GM21619 (cell line): ENCODE results near the gene PDE1C.

Experiments
- ATAC-seq: cut with Tn5 transposase; IDR thresholded peaks from one replicate; pipeline ENCODE4 v1.9.1; 2021; ENCODE audit not compliant: unreplicated experiment

PDE1C gene

DNA sequence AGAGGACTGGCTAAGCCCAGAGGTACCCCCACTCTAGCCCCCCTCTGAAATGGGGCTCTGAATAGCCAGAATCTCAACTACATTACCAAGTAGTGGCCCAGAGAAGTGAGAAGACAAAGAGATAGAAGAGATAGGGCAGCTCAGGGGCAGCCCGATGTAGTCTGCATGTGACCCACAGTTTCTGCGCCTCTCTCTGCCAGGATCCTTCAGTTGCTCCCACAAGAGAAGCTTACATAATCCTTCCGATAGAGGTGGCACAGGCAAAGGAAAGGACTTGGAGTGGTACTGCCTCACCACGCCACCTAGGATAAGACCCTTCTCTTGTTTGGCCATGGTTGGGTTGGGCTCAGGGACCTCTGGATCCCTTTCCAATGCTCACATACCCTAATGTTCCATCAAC is 5.4 kb upstream of the PDE1C start:
- no peak for ATAC-seq

GRCh38 chr7:32074787-32075585 is 4.8 kb upstream of the PDE1C start:
- ATAC-seq, result no peak

DNA sequence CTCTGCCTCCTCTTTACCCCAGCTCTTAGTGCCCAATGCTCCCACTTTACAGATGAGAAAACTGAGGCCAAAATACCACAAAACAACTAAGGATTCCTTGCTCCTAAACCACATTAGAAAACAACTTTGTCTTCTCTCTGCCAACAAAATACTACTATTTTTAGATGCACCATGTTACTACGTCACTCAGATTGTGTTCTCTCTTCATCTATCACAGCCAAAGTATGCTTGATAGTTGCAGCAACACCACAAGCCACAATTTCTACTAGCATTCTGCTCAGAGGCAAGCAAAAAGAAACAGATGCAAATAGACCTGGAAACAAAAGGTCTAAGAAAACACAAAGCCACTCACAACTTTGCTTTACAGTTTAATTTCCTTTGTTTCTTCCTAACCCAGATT is 3.3 kb upstream of the PDE1C start:
- ATAC-seq, result no peak

DNA sequence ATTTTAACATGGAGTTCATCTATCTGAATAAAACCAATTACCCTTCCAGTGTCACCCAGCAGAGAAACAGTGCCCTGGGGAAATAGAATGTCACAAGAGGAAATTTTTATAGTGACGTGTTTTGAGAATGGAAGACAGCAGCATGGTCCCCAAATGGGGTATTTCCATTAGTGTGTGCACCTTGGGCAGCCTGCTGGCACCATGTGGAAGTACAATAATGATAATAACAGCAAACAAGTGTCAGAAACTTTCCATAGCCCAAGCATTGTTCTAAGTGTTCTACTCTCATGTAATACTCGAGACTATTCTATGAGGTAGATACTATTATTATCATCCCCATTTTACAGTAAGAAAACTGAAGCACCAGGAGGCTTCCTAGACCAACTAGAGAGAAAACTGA is 2.2 kb upstream of the PDE1C start:
- ATAC-seq, result no peak

DNA sequence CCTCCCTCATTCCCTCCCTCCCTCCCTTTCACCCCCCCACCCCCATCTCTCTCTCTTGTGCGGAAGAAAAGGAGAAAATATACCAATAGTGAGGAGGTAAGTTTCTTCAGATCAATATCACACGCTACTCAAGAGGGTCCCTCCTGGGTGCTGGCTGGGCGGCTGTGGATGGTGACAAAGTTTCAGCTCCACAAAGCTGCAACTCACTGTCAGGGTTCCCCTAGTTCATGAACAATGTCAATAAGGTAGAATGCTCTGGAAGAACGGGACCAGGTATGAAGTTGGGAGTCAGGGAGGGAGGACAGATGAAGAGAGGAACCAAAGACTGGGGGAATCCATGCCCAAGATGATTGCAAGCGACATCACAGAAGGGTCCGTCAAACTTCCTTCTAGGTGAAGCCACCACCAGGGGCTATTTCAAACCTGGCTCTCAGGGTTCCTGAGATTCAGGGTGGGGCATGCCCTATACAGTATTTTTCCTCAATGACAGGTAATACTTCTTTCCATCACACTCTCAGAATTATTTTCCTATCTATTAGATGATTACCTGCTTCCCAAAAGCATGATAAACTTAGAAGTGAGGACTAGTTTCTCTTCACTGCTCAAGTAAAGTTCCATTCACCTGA is 1.4 kb upstream of the PDE1C start:
- no peak for ATAC-seq

DNA sequence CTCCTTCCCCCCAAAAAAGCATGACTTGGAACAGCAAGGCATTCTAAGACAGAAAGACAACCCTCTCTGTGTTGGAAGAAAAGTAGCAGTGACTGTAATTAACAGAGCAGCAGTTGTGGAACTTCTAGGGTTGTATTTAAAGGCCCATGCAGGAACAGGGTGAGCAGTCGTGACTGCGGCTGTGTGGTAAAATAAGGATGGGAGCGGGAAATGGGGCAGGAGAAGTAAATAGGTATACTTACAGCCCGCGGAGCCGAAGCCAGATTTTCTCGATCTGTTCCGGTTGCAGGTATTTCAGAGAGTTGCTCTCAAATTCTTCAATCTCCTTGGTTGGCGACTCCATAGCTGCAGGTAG is 179 bp downstream of the PDE1C start:
- ATAC-seq, result no peak

DNA sequence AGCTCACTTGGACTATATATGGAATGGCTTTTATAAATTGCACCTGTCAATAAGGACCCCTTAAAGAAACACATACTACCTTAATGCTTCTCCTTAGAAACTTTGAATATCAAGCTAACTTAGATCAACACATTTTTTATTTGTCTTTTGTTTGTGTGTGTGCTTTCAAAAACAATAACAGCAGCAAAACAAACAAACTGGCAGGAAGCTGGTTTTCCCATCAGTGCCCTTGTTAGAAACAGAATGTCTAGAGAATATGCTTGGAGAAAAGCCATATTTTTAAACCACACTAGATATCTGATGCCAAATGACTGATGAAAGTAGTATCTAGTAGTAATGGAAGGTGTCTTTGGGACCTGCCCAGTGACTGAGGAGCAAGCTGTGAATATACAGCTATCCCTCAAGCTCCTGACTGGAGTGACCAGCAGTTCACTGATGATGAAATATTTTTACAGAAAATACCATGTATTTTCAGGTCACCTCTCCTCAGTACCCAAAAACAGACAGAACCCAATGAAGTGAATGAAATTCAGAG is 1.0 kb downstream of the PDE1C start:
- ATAC-seq, result no peak

DNA sequence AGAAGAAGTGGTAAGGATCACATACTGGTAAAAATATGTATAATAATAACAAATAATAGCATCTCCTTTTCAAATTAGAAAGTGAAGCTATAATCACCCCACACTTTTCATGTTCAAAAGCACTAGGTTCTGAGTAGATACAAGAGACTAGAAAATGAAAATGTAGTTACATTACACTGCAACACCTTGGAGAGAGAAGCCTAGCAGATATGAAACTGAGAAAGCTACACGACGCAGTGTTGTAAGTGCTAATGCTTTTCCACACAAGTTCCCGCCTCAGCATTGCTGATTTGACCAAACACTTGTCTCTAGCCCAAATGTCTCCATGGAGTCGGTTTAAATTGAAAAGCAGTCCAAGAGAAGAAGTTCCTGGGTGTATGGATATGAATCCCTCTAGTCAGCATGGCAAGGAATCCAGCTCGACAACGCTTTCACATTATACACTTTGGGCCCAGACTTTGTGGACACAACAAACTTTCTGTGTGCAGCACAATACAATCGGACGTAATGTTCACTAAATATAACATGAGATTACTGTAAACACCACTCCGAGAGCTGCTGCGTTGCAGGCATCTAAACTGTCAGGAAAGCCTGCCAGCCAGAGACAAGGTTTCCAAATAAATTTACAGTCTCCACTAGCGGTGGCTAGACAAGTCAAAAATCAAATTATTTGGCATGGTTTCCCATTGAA is 1.7 kb downstream of the PDE1C start:
- ATAC-seq, result peak; percentile 64

DNA sequence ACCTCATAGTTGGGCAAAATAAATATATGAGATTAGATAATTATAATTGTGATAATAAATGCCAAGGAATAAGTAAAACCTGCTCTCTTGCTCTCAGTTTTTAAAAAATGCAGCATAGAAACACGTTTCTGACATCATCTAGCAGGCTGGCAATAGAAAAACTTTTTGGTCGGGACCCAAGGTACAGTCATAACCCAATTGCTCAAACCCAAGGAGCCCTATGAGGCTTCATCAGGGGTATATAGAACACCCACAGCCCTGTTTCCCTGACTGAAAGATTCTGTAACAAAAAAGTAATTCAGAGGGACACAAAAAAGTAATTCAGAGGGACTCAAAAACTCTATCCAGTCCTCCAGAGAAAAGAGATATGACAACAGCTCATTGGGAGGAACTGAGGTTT is 3.8 kb downstream of the PDE1C start:
- ATAC-seq, result no peak

DNA sequence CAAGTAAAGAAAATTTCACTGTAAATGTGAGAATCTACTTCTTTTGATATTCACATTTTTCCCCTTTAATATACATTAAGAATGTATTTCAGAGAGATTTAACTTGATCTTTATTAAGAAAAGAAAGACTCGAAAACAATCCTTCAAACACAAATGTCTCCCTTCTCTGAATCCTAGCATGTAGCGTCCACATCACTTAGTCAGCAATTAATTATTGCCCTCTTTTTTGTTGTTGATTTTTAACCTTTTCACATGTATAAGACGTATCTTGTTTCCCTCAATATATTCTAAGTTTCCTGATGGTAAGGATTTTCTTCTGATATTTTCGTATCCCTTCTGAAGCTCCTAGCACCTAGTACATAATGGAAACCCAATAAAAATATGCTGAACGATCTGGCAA is 6.6 kb downstream of the PDE1C start:
- no peak for ATAC-seq

DNA sequence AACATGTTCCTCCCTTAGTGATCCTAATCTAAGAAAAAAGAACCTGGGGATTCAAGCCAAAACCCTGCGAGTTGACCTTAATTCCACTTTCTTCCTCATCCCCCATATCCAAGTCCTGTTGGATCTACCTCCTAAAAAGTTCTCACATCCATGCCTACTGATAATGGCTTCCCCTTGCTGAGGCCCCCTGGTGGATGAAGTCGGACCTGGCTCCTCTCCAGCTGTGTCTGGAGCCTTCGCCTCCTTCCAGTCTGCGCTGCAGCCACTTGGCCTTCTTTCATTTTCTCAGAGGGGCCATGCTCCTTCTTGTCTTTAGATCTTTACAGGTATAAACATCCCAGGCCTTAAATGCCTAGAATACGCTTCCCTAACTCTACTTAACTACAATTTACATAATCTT is 8.1 kb downstream of the PDE1C start:
- no peak for ATAC-seq

- no peak for ATAC-seq
Observed at GRCh38 chr7:32061346-32061745, 8.9 kb downstream of the PDE1C start.

GRCh38 chr7:32059289-32060011 is 10.8 kb downstream of the PDE1C start:
- ATAC-seq, result no peak

DNA sequence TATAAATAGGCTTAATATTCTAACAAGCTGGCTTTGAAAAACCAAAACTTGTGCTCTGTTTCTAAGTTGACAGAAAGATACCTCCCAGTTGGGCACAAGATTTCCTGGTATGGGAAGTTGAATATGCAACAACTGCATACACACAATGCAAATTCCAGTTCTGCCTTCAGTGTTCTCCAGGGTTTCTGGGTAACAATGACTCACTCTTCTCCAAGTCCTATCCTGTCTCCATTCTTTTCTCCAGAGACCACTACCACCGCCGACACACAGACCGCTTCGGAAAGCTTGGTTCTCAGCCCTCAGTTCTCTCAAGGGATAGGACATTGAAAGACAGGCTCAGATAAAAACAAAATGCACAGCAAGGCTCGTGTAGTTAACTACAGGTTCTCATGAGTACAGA is 12.2 kb downstream of the PDE1C start:
- ATAC-seq, result no peak

GRCh38 chr7:32056767-32057166 is 13.4 kb downstream of the PDE1C start:
- no peak for ATAC-seq

GRCh38 chr7:32053204-32053603 is 17.0 kb downstream of the PDE1C start:
- ATAC-seq, result no peak

GRCh38 chr7:32051128-32051527 is 19.1 kb downstream of the PDE1C start:
- ATAC-seq, result no peak

DNA sequence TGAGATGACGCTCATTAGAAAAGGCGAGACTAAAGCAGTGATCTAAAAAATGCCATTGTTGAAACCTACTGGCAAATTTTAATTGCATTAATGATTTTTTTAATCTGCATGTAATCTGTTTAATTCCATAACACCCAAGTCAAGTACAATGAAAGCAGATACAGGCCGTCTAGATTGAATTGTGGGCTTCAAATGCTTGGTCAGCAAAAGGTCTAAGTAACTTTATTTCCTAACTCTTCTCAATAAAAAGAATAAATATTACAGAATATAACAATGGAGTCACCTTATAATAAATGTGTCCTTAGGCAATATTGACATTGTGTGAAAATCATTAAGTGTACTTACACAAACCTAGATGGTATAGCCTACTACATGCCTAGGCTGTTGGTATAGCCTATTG is 20.6 kb downstream of the PDE1C start:
- ATAC-seq, result no peak

DNA sequence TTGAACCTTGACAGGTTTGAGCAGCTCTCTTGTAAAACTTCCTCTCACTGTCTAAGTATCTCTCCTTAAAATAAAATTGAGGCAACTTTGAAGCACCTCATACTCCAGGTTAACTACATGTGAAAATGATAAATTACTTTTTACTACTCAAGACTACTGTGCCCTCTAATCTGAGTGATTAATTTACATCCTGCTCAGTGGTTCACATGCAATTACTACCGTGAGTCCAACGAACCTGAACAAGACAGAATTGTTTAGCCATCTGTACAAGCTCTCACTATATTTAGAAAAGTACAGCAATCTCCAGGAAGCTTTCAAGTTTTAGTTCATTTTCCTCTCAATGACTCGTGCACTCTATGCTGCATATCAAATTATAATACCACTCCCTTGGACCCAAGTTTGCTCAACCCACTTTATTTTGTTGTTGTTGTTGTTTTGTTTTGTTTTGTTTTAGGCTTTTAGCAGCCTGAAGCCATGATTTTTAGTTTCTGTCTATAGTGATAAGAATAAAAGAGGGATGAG is 21.2 kb downstream of the PDE1C start:
- peak; percentile 82 for ATAC-seq

DNA sequence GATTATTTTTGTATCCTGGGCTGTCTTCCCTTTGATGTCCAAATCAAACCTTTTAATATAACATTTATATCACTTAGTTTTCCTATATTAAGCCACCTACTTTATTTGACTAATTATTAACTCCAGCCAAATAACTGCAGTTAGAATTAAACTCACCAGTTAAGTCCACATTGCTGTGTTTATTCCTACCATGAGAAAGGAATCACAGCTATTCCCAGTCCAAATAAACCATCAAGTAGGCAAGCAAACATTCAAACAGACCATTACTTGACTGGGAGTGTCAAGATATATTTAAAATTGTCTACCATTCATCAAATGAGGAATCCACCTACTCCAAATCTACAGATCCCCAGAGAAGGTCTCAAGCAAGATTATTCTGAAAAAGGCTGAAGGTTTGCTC is 22.4 kb downstream of the PDE1C start:
- no peak for ATAC-seq

DNA sequence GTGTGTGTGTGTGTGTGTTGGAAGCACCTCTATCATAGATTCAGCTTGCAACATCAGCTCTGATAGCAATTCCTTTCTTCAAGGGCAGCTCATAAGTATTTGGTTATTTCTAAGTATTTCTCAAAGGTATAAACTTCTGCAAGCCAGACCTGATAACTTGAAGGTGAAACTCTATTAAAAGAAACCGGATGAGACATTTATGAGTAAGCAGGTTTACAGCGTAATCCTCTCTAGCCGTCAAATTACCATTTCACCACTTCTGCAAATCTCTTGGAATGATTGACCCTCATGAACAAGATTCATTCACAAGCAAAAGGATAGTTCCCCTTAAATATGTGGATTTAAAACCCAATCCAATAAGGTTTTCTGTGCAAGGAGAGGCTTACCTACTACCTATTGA is 23.1 kb downstream of the PDE1C start:
- peak; percentile 43 for ATAC-seq
